HCT116 (cell line): Measurements from ENCODE around the gene PBX1. TPM values are rescaled to one million over a fixed set of nuclear protein-coding genes. Genes with fewer than 3 reads are reported as not detected.

Experiments used
- ATAC-seq: fragments of 200-7000 bp; cut with Tn5 transposase; 2 replicates; pipeline ENCODE4 v1.9.1; 2020; ENCODE audit warnings: mild to moderate bottlenecking, moderate library complexity
- BruUV-seq: library from RNA; stranded (reverse); fragments of 400-500 nt; replicated peaks from 2 replicates; lab custom pipeline; 2021; lab: Mats Ljungman, UMichigan
- CTCF ChIA-PET: fragments of 300-600 bp; sonication (Branson Sonifier 250); formaldehyde crosslinking; loops from one replicate; lab custom pipeline; 2021; ENCODE audit warnings: antibody characterized with exemption; lab: Charles Lee
- POLR2A ChIA-PET: fragments of 300-600, 350-600 bp; sonication (Branson Sonifier 250); formaldehyde crosslinking; loops from one replicate; lab custom pipeline; 2021; ENCODE audit warnings: antibody characterized with exemption; lab: Charles Lee
- RAD21 ChIA-PET, 2 experiments: fragments of 300-600 bp; sonication (Branson Sonifier 250); formaldehyde crosslinking; loops; one replicate each; lab custom pipeline; 2023; ENCODE audit warnings: low total read pairs in 2 of 2; ENCODE audit not compliant: uncharacterized antibody in 2 of 2, unreplicated experiment in 2 of 2, low non-redundant PET in 1 of 2; lab: Charles Lee
- DNase-seq: peaks from one replicate; pipeline ENCODE4 v3.0.0-alpha.2; 2010; ENCODE audit warnings: low read depth, low spot score
- H2AFZ ChIP-seq: fragments of 200-600 bp; shearing (Covaris generic), sonication (generic); 2 replicates; pipeline ENCODE4 v1.6.1; 2017; ENCODE audit warnings: low read depth, mixed run types, mixed read lengths, antibody characterized with exemption, low read length; ENCODE audit not compliant: poor library complexity, severe bottlenecking
- H3K27ac ChIP-seq: 2 replicates; pipeline ENCODE4 v1.5.1; 2012; ENCODE audit warnings: low read depth, low read length
- H3K27me3 ChIP-seq: fragments of 200-600 bp; sonication (generic); 2 replicates; pipeline ENCODE4 v1.6.1; 2016; ENCODE audit warnings: mixed run types, low read length, mixed read lengths; ENCODE audit not compliant: insufficient read depth
- H3K36me3 ChIP-seq, 2 experiments: fragments of 200-500 bp in 1 of 2; fragments of 200-600 bp in 1 of 2; sonication (Bioruptor generic) in 1 of 2; sonication (generic) in 1 of 2; 2 replicates each; pipeline versions ENCODE4 v1.5.1 to v1.6.1; 2014 to 2016; ENCODE audit warnings: low read length in 2 of 2, inconsistent platforms in 1 of 2, mixed read lengths in 1 of 2, mixed run types in 1 of 2; ENCODE audit not compliant: insufficient read depth in 2 of 2, control insufficient read depth in 1 of 2
- H3K4me1 ChIP-seq, 2 experiments: fragments of 200-600 bp in 1 of 2; sonication (generic) in 1 of 2; 2 replicates each; pipeline versions ENCODE4 v1.5.1 to v1.6.1; 2012 to 2017; ENCODE audit warnings: low read length in 2 of 2, inconsistent platforms in 1 of 2, mild to moderate bottlenecking in 1 of 2, mixed read lengths in 1 of 2, mixed run types in 1 of 2, moderate library complexity in 1 of 2; ENCODE audit not compliant: insufficient read depth in 2 of 2, control insufficient read depth in 1 of 2
- H3K4me2 ChIP-seq: fragments of 200-600 bp; sonication (generic); 2 replicates; pipeline ENCODE4 v1.6.1; 2017; ENCODE audit warnings: mixed run types, low read length, mixed read lengths
- H3K4me3 ChIP-seq, 2 experiments: fragments of 200-600 bp in 1 of 2; sonication (generic) in 1 of 2; replicated peaks in 1 of 2; 2 replicates each; pipeline ENCODE4 v1.5.1; 2011 to 2016; ENCODE audit warnings: low read length in 2 of 2, control low read depth in 1 of 2, low read depth in 1 of 2, mild to moderate bottlenecking in 1 of 2, mixed read lengths in 1 of 2, mixed run types in 1 of 2
- H3K79me2 ChIP-seq: fragments of 200-600 bp; sonication (generic); 2 replicates; pipeline ENCODE4 v1.6.1; 2017; ENCODE audit warnings: mild to moderate bottlenecking, mixed run types, low read length, moderate library complexity, mixed read lengths; ENCODE audit not compliant: insufficient read depth
- H3K9ac ChIP-seq: fragments of 200-600 bp; sonication (generic); 2 replicates; pipeline ENCODE4 v1.6.1; 2016; ENCODE audit warnings: low read length, mixed read lengths
- H3K9me2 ChIP-seq: fragments of 200-600 bp; sonication (generic), shearing (Covaris generic); 2 replicates; pipeline ENCODE4 v1.6.1; 2017; ENCODE audit warnings: mixed run types, mild to moderate bottlenecking, moderate library complexity; ENCODE audit not compliant: insufficient read depth
- H3K9me3 ChIP-seq, 2 experiments: fragments of 200-500 bp in 1 of 2; fragments of 200-600 bp in 1 of 2; sonication (Bioruptor generic) in 1 of 2; sonication (generic) in 1 of 2; 2 replicates each; pipeline ENCODE4 v1.6.1; 2014 to 2017; ENCODE audit warnings: low read length in 2 of 2, mixed read lengths in 2 of 2, inconsistent platforms in 1 of 2, low read depth in 1 of 2, mild to moderate bottlenecking in 1 of 2, mixed run types in 1 of 2, moderate library complexity in 1 of 2; ENCODE audit not compliant: control insufficient read depth in 1 of 2, insufficient read depth in 1 of 2
- H4K20me1 ChIP-seq: fragments of 200-600 bp; sonication (generic), shearing (Covaris generic); 2 replicates; pipeline ENCODE4 v1.6.1; 2017; ENCODE audit warnings: mixed run types, mild to moderate bottlenecking, moderate library complexity; ENCODE audit not compliant: insufficient read depth
- ATF3 ChIP-seq: IDR thresholded peaks from 2 replicates; pipeline ENCODE4 v1.6.1; 2012
- CBX3 ChIP-seq: IDR thresholded peaks from 2 replicates; pipeline ENCODE4 v1.6.1; 2012; ENCODE audit warnings: low read depth
- CEBPB ChIP-seq: IDR thresholded peaks from 2 replicates; pipeline ENCODE4 v1.6.1; 2012; ENCODE audit warnings: low read depth
- CTCF ChIP-seq, 3 experiments: fragments of 200-600 bp in 1 of 3; sonication (generic) in 1 of 3; IDR thresholded peaks in 2 of 3; conservative IDR thresholded peaks in 1 of 3; 2 replicates each; pipeline ENCODE4 v1.5.1; 2012 to 2017; ENCODE audit warnings: low read depth in 2 of 3, low read length in 2 of 3, antibody characterized with exemption in 1 of 3, borderline replicate concordance in 1 of 3, control low read depth in 1 of 3, mild to moderate bottlenecking in 1 of 3, mixed read lengths in 1 of 3, mixed run types in 1 of 3, moderate library complexity in 1 of 3; ENCODE audit not compliant: insufficient read depth in 1 of 3
- EGR1 ChIP-seq: IDR thresholded peaks from 2 replicates; pipeline ENCODE4 v1.6.1; 2012; ENCODE audit warnings: low read depth
- ELF1 ChIP-seq: IDR thresholded peaks from 2 replicates; pipeline ENCODE4 v1.6.1; 2012; ENCODE audit warnings: low read depth, borderline replicate concordance
- EZH2 ChIP-seq: fragments of 200-600 bp; sonication (generic); IDR thresholded peaks from 2 replicates; pipeline ENCODE4 v1.6.1; 2017; ENCODE audit warnings: antibody characterized with exemption, mixed run types
- JUND ChIP-seq: IDR thresholded peaks from 2 replicates; pipeline ENCODE4 v1.6.1; 2012
- MAX ChIP-seq: IDR thresholded peaks from 2 replicates; pipeline ENCODE4 v1.6.1; 2012
- POLR2A ChIP-seq: IDR thresholded peaks from 2 replicates; pipeline ENCODE4 v1.7.0; 2011; ENCODE audit warnings: borderline replicate concordance; ENCODE audit not compliant: insufficient read depth, insufficient read length; ENCODE audit errors: extremely low read depth
- POLR2AphosphoS5 ChIP-seq: IDR thresholded peaks from 2 replicates; pipeline ENCODE4 v1.6.1; 2011; ENCODE audit warnings: mild to moderate bottlenecking, low read depth, low read length, moderate library complexity
- RAD21 ChIP-seq: IDR thresholded peaks from 2 replicates; pipeline ENCODE4 v1.6.1; 2012; ENCODE audit warnings: low read depth, mild to moderate bottlenecking
- REST ChIP-seq: IDR thresholded peaks from 2 replicates; pipeline ENCODE4 v1.6.1; 2012; ENCODE audit warnings: low read depth
- SIN3A ChIP-seq: IDR thresholded peaks from 2 replicates; pipeline ENCODE4 v1.6.1; 2012; ENCODE audit warnings: low read depth
- SP1 ChIP-seq: IDR thresholded peaks from 2 replicates; pipeline ENCODE4 v1.6.1; 2012; ENCODE audit warnings: low read depth
- SRF ChIP-seq: IDR thresholded peaks from 2 replicates; pipeline ENCODE4 v1.6.1; 2012; ENCODE audit warnings: low read depth
- ZBTB33 ChIP-seq: IDR thresholded peaks from 2 replicates; pipeline ENCODE4 v1.6.1; 2011; ENCODE audit warnings: mild to moderate bottlenecking, low read length, moderate library complexity; ENCODE audit not compliant: insufficient replicate concordance; ENCODE audit errors: extremely low read depth
- intact Hi-C: fragments of 100-400 bp; cut with micrococcal nuclease; formaldehyde crosslinking; loops from 2 replicates; pipeline ENCODE4 v1.10.0; 2022
- total RNA-seq: library from RNA; stranded (reverse); gene quantifications from one replicate; pipeline ENCODE4 v1.2.1, GENCODE V29; 2021; ENCODE audit not compliant: unreplicated experiment

Gene PBX1
- total RNA-seq, 1 experiment from 2014 or later: 29.6 TPM

DNA sequence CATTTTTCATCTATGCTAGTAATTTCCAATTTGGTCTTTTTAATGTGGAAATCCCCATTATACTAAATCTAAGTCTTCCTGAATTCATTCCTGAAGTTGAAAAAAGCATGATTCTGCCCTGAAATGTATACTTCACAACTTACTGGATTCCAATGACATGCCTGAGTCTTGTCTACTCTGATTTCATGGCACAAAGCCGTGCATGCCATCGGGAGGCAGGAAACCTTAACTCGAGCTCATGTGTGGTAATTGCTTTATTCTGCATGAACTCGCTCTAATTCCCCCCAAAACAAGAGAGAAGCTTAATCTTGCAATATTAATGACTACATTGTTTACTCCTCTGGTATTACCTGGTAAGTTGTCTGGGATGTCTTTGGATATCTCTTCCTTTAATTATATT lies 39.6 kb upstream of the PBX1 start:
- intact Hi-C loops: loop anchor here (5.0 to 10.0 kb wide), 2 partner anchors 98 to 345 kb away; no protein-coding TSS in a partner anchor
- TF ChIP-seq ATF3 (no peak), RAD21 (no peak), SP1 (no peak), CTCF (IDR thresholded peaks at IDR 0.05 in 2 of 3, conservative IDR thresholded peaks at IDR 0.05 in 1 of 3; ENCODE audit: borderline replicate concordance in 1 of 3, insufficient read depth in 1 of 3, low read depth in 2 of 3, low read length in 2 of 3) (no peak), EZH2 (no peak), EGR1 (no peak), REST (no peak), CEBPB (no peak), ELF1 (no peak), JUND (no peak), POLR2AphosphoS5 (no peak), MAX (no peak), POLR2A (no peak), SIN3A (no peak), SRF (no peak), ZBTB33 (no peak), CBX3 (no peak)
- RAD21 ChIA-PET: no interaction called here
- CTCF ChIA-PET: no interaction called here
- Histone ChIP-seq H3K27me3 (no peaks in the 10 kb centered on the region), H3K9ac (no peak overlapping the region), H3K4me2 (no peak overlapping the region), H3K79me2 (no peaks in the 10 kb centered on the region), H3K36me3 (no peaks in the 10 kb centered on the region), H4K20me1 (no peaks in the 10 kb centered on the region), H3K27ac (no peak overlapping the region), H3K9me3 (no peaks in the 10 kb centered on the region), H3K9me2 (no peaks in the 10 kb centered on the region), H2AFZ (no peak overlapping the region), H3K4me3 (no peak overlapping the region), H3K4me1 (no peaks in the 10 kb centered on the region)
- ATAC-seq: no peak
- POLR2A ChIA-PET: no interaction called here
- no TSS peak for BruUV-seq
- no peak for DNase-seq
